ENCODE data around the gene MTMR3.

The MTMR3 gene

GRCh38 chr22:30041475-30041874 lies 158.5 kb downstream of the MTMR3 start:
- TF ChIP-seq CTCF (IDR thresholded peaks at IDR 0.05; ENCODE audit: insufficient read depth, low read length, missing control alignments) = no peak
- no peak overlapping the region for H3K4me3 ChIP-seq (ENCODE audit: low read depth, low read length)
- ChIA-PET POLR2A (no interaction called here), CTCF (no interaction called here)
- no peak for DNase-seq (ENCODE audit: low read depth, low spot score)

- DNase-seq (ENCODE audit: low read depth, low spot score) = no peak
- POLR2A ChIA-PET = no interaction called here
- CTCF ChIA-PET = no interaction called here
- TF ChIP-seq CTCF (IDR thresholded peaks at IDR 0.05; ENCODE audit: insufficient read depth, low read length, missing control alignments) = no peak
- H3K4me3 ChIP-seq (ENCODE audit: low read depth, low read length) = no peak overlapping the region
These were observed 158.9 kb downstream of the MTMR3 start for GRCh38 chr22:30041881-30042280.

- no peak for TF ChIP-seq CTCF (IDR thresholded peaks at IDR 0.05; ENCODE audit: insufficient read depth, low read length, missing control alignments)
- DNase-seq (ENCODE audit: low read depth, low spot score) = no peak
- ChIA-PET CTCF (interaction anchor here (0.8 to 1.2 kb wide), 2 partner anchors 8 to 45 kb away, joined by 3 read pairs; no protein-coding TSS in a partner anchor), POLR2A (no interaction called here)
- H3K4me3 ChIP-seq (ENCODE audit: low read depth, low read length) = no peak overlapping the region
These were observed 160.2 kb downstream of the MTMR3 start for GRCh38 chr22:30043161-30043560.

GRCh38 chr22:30044369-30044768 lies 161.4 kb downstream of the MTMR3 start:
- ChIA-PET CTCF (interaction anchor here (1.2 to 1.3 kb wide), 2 partner anchors 13 to 44 kb away, joined by 3 to 4 read pairs; no protein-coding TSS in a partner anchor), POLR2A (no interaction called here)
- peak; percentile 72 for DNase-seq (ENCODE audit: low read depth, low spot score)
- no peak overlapping the region for H3K4me3 ChIP-seq (ENCODE audit: low read depth, low read length)
- TF ChIP-seq CTCF (IDR thresholded peaks at IDR 0.05; ENCODE audit: insufficient read depth, low read length, missing control alignments) = no peak

- CTCF ChIA-PET = interaction anchor here (1.2 to 1.3 kb wide), 2 partner anchors 13 to 44 kb away, joined by 3 to 4 read pairs; no protein-coding TSS in a partner anchor
- H3K4me3 ChIP-seq (ENCODE audit: low read depth, low read length) = no peak overlapping the region
- no peak for TF ChIP-seq CTCF (IDR thresholded peaks at IDR 0.05; ENCODE audit: insufficient read depth, low read length, missing control alignments)
- POLR2A ChIA-PET = no interaction called here
- no peak for DNase-seq (ENCODE audit: low read depth, low spot score)
These were observed 162.0 kb downstream of the MTMR3 start for GRCh38 chr22:30044881-30045493.

GRCh38 chr22:30045494-30045887 lies 162.5 kb downstream of the MTMR3 start:
- ChIA-PET POLR2A (no interaction called here), CTCF (interaction anchor here (0.6 to 1.2 kb wide), 2 partner anchors 12 to 713 kb away, joined by 3 read pairs; no protein-coding TSS in a partner anchor)
- no peak for TF ChIP-seq CTCF (IDR thresholded peaks at IDR 0.05; ENCODE audit: insufficient read depth, low read length, missing control alignments)
- H3K4me3 ChIP-seq (ENCODE audit: low read depth, low read length) = no peak overlapping the region
- no peak for DNase-seq (ENCODE audit: low read depth, low spot score)

Data from AG04449 (cell line).